Prostate gland (tissue), 2 donors: ENCODE results near the gene SYT6. TPM values are rescaled to one million over a fixed set of nuclear protein-coding genes. Genes with fewer than 3 reads are reported as not detected.

Experiments
- DNase-seq: peaks from one replicate; pipeline ENCODE4 v3.0.0-alpha.2; 2019; ENCODE audit warnings: low spot score
- H3K27ac ChIP-seq, 2 donors: fragments of 200-600 bp; sonication (generic); 2 replicates each; pipeline ENCODE4 v1.5.1; 2017 to 2019
- H3K27me3 ChIP-seq: fragments of 200-600 bp; sonication (generic); replicated peaks from 2 replicates; pipeline ENCODE4 v1.5.1; 2019; ENCODE audit not compliant: insufficient read depth
- H3K36me3 ChIP-seq, 2 donors: fragments of 200-600 bp; sonication (generic); 1 replicate in 1 of 2; 2 replicates in 1 of 2; pipeline versions ENCODE4 v1.5.1 to v1.8.1; 2017 to 2019
- H3K4me1 ChIP-seq: fragments of 200-600 bp; sonication (generic); replicated peaks from 2 replicates; pipeline ENCODE4 v1.5.1; 2019
- H3K4me3 ChIP-seq, 2 donors: fragments of 200-600 bp; sonication (generic); 2 replicates each; pipeline ENCODE4 v1.5.1; 2017 to 2019
- H3K9me3 ChIP-seq: fragments of 200-600 bp; sonication (generic); 2 replicates; pipeline ENCODE4 v1.5.1; 2017
- POLR2A ChIP-seq: fragments of 450-650 bp; IDR thresholded peaks from one replicate; pipeline ENCODE4 v1.6.1; 2016; ENCODE audit warnings: antibody characterized with exemption, mild to moderate bottlenecking
- POLR2AphosphoS5 ChIP-seq: sonication (generic); formaldehyde crosslinking; IDR thresholded peaks from one replicate; pipeline ENCODE4 v1.6.1; 2017; ENCODE audit warnings: antibody characterized with exemption
- WGBS: methylation state at CpG from one replicate; pipeline ENCODE4 v1.1.5; 2018; 5-methylcytosine and 5-hydroxymethylcytosine counted together
- intact Hi-C: fragments of 100-400 bp; cut with DNase I; formaldehyde crosslinking; loops from one replicate; pipeline ENCODE4 v1.14.2; 2022
- total RNA-seq, 2 donors: library from RNA; depleted of rRNA; stranded (reverse); fragments of >200 nt; gene quantifications; one replicate each; pipeline ENCODE4 v1.1.0, GENCODE V29; 2016
- TF ChIP-seq, protein P1 (sequence below), 4 experiments: fragments of 200-600 bp in 2 of 4; fragments of 450-650 bp in 2 of 4; sonication (generic) in 2 of 4; IDR thresholded peaks; 1 replicate in 3 of 4; 2 replicates in 1 of 4; pipeline ENCODE4 v1.5.1; 2016 to 2019; ENCODE audit warnings: antibody characterized with exemption in 4 of 4, mild to moderate bottlenecking in 2 of 4, moderate library complexity in 2 of 4

Gene SYT6
- total RNA-seq, 2 donors from 2014 or later: 1.6 TPM; not detected in 1

GRCh38 chr1:114139540-114139939 lies 14.1 kb downstream of the SYT6 start:
- intact Hi-C loops: no loop called here
- Histone ChIP-seq H3K36me3 (no peaks in the 10 kb centered on the region), H3K9me3 (no peaks in the 10 kb centered on the region), H3K27ac (no peak overlapping the region), H3K4me3 (no peak overlapping the region), H3K4me1 (no peaks in the 10 kb centered on the region), H3K27me3 (no peaks in the 10 kb centered on the region)
- DNase-seq: no peak
- TF ChIP-seq, protein P1, sequence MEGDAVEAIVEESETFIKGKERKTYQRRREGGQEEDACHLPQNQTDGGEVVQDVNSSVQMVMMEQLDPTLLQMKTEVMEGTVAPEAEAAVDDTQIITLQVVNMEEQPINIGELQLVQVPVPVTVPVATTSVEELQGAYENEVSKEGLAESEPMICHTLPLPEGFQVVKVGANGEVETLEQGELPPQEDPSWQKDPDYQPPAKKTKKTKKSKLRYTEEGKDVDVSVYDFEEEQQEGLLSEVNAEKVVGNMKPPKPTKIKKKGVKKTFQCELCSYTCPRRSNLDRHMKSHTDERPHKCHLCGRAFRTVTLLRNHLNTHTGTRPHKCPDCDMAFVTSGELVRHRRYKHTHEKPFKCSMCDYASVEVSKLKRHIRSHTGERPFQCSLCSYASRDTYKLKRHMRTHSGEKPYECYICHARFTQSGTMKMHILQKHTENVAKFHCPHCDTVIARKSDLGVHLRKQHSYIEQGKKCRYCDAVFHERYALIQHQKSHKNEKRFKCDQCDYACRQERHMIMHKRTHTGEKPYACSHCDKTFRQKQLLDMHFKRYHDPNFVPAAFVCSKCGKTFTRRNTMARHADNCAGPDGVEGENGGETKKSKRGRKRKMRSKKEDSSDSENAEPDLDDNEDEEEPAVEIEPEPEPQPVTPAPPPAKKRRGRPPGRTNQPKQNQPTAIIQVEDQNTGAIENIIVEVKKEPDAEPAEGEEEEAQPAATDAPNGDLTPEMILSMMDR (IDR thresholded peaks at IDR 0.05): no peak
- no peak for TF ChIP-seq POLR2A
- no peak for TF ChIP-seq POLR2AphosphoS5
- WGBS: 98% methylated on average over 10 of the region's 10 CpGs

DNA sequence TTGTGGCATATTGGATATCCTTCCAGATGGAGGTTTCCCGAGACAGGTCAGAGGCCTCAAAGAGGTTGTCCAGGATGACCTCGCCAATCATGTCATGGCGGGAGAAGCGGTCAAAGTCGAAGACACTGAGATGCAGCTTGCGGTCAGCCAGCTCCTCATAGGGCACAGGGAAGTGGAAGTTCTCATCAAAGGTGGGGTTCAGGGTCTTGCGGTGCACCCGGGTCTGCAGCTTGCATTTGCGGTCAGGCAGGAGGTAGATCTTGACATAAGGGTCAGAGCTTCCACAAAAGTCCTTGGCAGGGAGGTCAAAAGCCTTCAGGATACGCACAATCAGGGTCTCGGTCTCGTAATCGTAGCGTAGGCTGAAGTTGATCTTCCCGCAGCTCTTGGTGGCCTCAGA lies 16.2 kb downstream of the SYT6 start:
- H3K4me3 ChIP-seq: no peak overlapping the region
- TF ChIP-seq, protein P1 (IDR thresholded peaks at IDR 0.05): no peak

GRCh38 chr1:114135786-114136185 lies 17.9 kb downstream of the SYT6 start:
- WGBS: 69% methylated on average over 7 of the region's 7 CpGs
- H3K27me3 ChIP-seq: no peaks in the 10 kb centered on the region
- intact Hi-C loops: no loop called here
- no peaks in the 10 kb centered on the region for H3K9me3 ChIP-seq
- no peak overlapping the region for H3K4me3 ChIP-seq
- no peak overlapping the region for H3K27ac ChIP-seq
- no peaks in the 10 kb centered on the region for H3K36me3 ChIP-seq
- no peaks in the 10 kb centered on the region for H3K4me1 ChIP-seq
- TF ChIP-seq, protein P1 (IDR thresholded peaks at IDR 0.05): no peak
- no peak for TF ChIP-seq POLR2AphosphoS5
- no peak for DNase-seq

More for the DNA sequence above, 16.2 kb downstream of the SYT6 start:
- H3K36me3 ChIP-seq: no peaks in the 10 kb centered on the region
- H3K27ac ChIP-seq: no peak overlapping the region
- H3K27me3 ChIP-seq: no peaks in the 10 kb centered on the region
- intact Hi-C loops: no loop called here
- WGBS: 95% methylated on average over 15 of the region's 15 CpGs
- DNase-seq: no peak
- no peaks in the 10 kb centered on the region for H3K9me3 ChIP-seq
- no peaks in the 10 kb centered on the region for H3K4me1 ChIP-seq

DNA sequence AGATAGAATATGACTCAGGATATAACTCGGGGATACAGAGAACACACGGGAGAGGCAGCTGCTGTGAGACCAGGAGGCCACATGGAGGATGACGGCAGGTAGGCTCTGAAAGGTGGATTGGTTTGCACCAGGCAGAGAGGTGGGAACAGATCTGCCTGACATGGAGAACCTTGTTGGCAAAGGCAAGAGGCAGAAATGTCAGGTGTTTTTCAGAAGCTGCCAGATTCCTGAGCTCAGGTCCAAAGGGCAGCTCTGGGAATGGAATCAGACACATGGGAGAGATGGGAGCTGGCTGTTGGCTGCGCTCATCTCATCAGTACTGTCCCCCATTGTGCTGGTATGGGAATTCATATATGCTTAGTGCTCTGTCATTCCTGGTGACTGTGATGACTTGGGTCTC lies 19.2 kb downstream of the SYT6 start:
- Histone ChIP-seq H3K27me3 (no peaks in the 10 kb centered on the region), H3K36me3 (no peaks in the 10 kb centered on the region), H3K4me1 (no peaks in the 10 kb centered on the region), H3K4me3 (no peak overlapping the region), H3K9me3 (no peaks in the 10 kb centered on the region), H3K27ac (no peak overlapping the region)
- intact Hi-C loops: no loop called here
- 77% methylated on average over 4 of the region's 4 CpGs for WGBS
- TF ChIP-seq POLR2A: no peak
- TF ChIP-seq POLR2AphosphoS5: no peak
- TF ChIP-seq, protein P1 (IDR thresholded peaks at IDR 0.05): no peak
- no peak for DNase-seq

- H3K27ac ChIP-seq: no peak overlapping the region
- no peaks in the 10 kb centered on the region for H3K4me1 ChIP-seq
- intact Hi-C loops: no loop called here
- 88% methylated on average over 7 of the region's 7 CpGs for WGBS
- H3K9me3 ChIP-seq: no peaks in the 10 kb centered on the region
- H3K36me3 ChIP-seq: no peaks in the 10 kb centered on the region
- no peaks in the 10 kb centered on the region for H3K27me3 ChIP-seq
- TF ChIP-seq, protein P1 (IDR thresholded peaks at IDR 0.05): no peak
- TF ChIP-seq POLR2AphosphoS5 (no peak), POLR2A (no peak)
- no peak overlapping the region for H3K4me3 ChIP-seq
- DNase-seq: no peak
Observed at GRCh38 chr1:114133129-114133528, 20.5 kb downstream of the SYT6 start.
